HFF-Myc (cell line): ENCODE results near the gene GPRIN2.

Experiments
- DNase-seq: peaks from one replicate; pipeline ENCODE4 v3.0.0-alpha.2; 2011; ENCODE audit warnings: low read depth; ENCODE audit errors: extremely low read depth
- H3K4me3 ChIP-seq: replicated peaks from 2 replicates; pipeline ENCODE4 v1.5.1; 2011; ENCODE audit warnings: low read depth, mild to moderate bottlenecking, control low read depth, low read length
- TF ChIP-seq, protein P1 (sequence below): IDR thresholded peaks from 2 replicates; pipeline ENCODE4 v1.5.1; 2012; ENCODE audit warnings: mild to moderate bottlenecking, low read depth, low read length, control low read depth; ENCODE audit errors: missing control alignments

GPRIN2 gene

DNA sequence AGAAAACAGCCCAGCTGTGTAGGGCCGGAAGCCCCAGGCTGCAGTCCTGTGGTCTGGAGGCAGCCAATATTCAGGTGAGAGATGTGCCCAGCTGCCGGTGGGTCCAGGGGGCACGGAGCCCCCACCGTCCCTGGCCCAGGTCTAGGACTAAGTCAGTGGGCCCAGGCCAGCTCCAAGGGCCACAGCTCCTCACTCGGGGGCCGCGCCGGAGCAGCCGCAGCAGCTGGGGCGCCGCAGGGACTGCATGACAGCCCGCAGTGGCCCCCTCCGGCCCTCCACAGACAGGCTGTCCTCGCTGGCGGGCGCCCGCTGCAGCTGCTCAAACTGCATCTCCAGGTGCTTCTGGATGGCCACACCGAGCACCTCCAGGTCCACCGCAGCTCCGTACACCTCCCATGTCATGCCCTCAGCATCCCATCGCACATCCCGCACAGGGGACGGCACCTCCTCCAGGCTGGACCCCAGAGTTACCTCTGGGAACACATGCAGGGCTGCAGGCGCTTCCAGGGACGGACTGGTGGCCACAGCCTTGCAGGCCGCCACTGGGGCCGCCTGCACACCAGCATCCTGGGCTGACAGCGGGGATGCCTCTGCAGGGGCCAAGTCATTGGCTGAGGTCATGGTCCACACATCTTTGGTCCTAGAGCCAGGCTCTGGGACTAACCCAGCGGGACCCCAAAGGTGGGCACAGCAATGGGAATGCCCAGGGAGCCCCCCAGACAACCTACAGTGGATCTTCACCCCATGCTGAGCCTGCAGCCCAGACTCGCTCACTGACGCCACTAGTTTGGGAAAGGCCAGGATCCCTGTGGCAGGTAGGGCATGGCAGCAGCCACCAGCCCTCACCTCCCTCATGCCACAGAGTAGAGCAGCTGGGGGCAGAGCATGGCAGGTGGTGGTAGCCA is 7.0 kb downstream of the GPRIN2 start:
- DNase-seq, result no peak
- TF ChIP-seq, protein P1, sequence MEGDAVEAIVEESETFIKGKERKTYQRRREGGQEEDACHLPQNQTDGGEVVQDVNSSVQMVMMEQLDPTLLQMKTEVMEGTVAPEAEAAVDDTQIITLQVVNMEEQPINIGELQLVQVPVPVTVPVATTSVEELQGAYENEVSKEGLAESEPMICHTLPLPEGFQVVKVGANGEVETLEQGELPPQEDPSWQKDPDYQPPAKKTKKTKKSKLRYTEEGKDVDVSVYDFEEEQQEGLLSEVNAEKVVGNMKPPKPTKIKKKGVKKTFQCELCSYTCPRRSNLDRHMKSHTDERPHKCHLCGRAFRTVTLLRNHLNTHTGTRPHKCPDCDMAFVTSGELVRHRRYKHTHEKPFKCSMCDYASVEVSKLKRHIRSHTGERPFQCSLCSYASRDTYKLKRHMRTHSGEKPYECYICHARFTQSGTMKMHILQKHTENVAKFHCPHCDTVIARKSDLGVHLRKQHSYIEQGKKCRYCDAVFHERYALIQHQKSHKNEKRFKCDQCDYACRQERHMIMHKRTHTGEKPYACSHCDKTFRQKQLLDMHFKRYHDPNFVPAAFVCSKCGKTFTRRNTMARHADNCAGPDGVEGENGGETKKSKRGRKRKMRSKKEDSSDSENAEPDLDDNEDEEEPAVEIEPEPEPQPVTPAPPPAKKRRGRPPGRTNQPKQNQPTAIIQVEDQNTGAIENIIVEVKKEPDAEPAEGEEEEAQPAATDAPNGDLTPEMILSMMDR, result no peak
- no peak overlapping the region for H3K4me3 ChIP-seq

DNA sequence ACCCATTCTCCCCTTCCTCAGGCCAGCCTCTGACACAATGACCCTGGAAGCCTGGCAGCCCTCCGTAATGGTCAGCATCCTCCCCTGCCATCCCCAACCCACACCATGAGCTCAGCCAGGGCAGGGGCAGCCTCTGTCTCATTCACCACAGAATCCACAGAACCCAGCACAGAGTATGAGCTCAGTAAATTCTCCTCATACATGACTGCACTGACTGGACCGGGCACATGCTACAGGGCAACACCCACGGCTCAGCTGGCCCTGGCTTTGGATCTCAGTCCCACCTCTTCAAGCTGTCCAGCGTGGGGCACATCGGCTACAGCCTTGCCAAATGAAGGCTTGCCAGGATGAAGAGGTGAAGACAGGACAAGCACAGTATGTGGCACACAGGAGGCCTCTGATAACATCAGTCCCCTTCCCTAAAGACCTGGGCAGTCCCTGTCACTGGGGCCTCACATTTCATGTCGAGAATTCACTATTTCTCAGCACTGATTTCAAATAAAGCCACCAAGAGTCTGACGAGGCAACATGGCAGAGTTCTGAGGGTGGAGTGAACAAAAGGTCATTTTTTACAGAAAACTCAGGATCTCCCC is 7.9 kb downstream of the GPRIN2 start:
- DNase-seq, result no peak
- H3K4me3 ChIP-seq, result no peak overlapping the region
- TF ChIP-seq, protein P1, result no peak

DNA sequence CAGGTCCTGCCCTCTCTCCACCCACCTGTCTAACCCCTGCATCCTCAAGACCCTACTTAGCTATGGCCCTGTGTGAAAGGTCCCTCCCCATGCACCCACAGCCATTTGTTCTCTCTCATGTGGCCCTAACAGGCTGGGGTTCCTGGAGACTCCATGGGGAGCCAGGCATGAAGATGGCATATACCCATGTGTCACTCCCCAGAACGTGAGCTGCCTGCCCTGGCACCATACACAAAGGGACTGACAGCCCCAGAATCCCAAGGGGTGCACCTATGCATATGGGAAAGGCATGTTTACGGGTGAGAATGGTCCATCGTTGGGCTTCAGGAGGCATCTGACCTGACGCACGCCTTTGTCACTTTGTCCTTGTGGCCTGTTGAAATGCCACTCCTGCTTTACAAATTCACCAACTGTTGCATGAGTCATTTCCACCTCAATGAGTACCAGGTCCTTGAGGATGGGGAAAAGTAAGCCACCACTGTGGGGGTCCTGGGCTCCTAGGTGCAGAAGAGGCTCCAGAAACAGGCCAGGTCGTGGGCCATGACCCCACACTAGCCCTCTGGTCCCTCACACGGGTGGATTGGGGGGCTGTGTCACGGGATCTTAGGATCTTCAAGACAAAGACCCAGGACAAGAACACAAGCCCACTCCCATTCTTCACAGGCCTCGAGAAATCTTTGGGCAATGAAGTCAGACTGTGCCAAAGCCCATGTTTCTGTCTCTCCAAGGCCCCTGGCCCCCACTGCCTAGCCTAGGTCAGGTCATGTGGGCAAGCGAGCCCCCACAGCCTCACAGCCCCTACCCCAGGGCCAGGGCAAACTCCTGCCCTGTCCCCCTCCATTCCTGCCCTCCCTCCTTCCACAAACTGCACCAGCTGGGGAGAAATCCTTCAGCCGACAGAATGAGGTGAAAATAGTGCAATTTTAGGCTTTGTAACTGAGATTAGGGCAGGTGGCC is 8.6 kb downstream of the GPRIN2 start:
- no peak overlapping the region for H3K4me3 ChIP-seq
- no peak for DNase-seq
- TF ChIP-seq, protein P1, result no peak

DNA sequence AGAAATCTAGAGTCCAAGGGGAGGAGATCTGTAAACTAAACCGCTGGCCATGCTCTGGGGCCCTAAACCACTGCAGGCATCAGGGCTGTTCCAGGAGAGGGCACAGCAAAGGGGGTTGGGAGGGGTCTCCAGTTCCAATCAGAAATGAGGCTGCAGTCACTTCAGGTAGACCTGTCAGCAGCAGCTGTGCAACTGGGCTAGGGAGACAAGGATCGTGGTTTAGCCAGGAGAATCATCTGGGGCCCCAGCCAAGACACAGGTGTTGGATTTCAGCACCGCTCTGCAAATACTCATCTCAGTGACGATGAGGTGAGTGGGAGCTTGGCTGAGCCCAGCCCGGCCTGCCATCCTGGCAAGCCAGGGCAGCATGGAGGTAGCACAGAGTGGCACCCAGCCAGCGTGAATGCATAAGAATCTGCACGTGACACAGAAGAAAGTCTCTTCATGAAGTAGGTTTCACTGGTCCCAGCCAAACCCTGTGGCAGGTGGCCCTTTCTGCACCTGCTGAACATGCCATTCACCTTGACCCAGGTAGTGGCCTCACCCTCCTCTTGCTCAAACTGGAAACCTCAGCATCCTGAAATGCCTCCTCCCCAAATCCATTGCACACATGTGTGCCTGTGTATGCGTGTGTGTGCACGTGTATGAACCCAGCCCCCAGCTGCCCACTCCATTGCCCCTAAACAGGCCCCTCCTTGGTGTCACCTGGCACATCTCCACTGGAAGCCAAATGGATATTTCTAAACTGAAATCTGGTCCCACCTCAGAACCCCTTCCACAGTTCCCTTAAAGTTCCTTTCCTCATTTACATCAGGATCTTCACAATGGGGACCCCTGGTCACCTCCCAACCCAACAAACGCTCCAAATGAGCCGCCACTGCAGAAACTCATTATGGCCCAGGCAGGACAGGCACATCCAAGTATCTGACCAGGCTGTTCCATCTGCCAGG is 9.6 kb downstream of the GPRIN2 start:
- H3K4me3 ChIP-seq, result no peak overlapping the region
- TF ChIP-seq, protein P1, result no peak
- no peak for DNase-seq

DNA sequence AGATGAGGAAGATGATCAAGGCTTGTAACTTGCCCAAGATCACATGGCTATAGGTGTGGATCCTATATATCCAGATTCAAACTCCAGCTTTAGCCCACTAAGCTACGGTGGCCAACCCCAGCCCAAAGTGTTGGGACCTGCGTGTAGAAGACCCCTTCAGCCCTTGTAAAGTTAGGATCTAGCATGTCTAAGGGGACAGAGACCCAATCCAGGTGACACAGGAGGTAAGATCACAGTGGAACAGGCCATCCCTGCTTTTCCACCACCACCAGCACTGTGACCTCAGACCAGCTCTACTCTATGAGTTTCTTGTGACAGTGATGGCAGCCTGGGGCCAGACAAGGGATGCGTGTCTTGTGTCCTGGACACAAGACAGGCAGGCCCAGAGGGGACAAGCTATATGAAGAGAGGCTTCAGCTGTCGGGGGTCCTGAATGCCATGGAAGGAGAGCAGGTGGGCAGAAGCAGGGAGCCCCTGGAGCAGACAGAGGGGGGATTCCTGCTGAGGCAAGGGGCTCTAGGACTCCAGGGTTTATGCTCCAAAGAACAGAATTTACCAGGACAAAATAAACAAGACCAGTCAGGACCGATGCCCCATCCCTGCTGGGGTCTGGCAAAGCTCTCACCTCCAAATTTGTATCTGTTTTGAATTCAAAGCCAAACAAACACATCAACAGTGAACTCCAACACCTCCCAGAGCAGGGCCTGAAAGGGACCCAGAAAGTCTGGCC is 10.4 kb downstream of the GPRIN2 start:
- H3K4me3 ChIP-seq, result no peak overlapping the region
- no peak for DNase-seq
- TF ChIP-seq, protein P1, result no peak
